ENCODE results near the gene SPEG. TPM values are rescaled to one million over a fixed set of nuclear protein-coding genes. Genes with fewer than 3 reads are reported as not detected.

Gene SPEG
- total RNA-seq, 1 experiment from 2014 or later, result 56.6 TPM

GRCh38 chr2:219469186-219469724 lies 34.6 kb downstream of the SPEG start:
- H3K36me3 ChIP-seq (ENCODE audit: control insufficient read depth in 1 of 2, insufficient read depth in 2 of 2, low read length in 2 of 2), result no peaks in the 10 kb centered on the region

DNA sequence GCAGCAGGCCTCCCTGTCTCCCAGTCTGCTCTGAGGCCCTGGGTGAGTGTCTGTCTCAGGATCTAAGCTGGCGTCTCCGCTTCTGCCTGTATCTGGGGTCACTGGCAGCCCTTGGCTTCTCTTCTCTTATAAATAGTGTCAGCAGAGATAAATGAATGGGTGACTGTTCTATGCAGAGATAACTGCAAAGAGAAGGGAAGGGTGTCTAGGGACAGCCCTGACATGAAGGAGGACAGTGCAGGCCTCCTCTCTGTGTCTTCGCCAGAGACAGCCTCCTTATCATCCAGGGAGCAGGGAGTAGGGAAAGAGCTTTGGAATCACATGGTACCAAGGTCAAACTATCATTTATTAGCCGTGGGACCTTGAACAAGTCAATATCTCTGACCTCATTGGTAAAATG lies 35.8 kb downstream of the SPEG start:
- Histone ChIP-seq H3K4me3 (replicated peaks in 1 of 2; ENCODE audit: low read depth in 1 of 2, low read length in 2 of 2) (no peak overlapping the region), H3K27me3 (ENCODE audit: insufficient read depth, low read length) (no peaks in the 10 kb centered on the region), H3K4me1 (ENCODE audit: control insufficient read depth in 1 of 2, insufficient read depth in 2 of 2, low read length in 2 of 2) (peaks cover 0 to 6% of the 10 kb centered on the region in 2 experiments; a peak in 2 of 4 replicates), H3K9ac (ENCODE audit: low read length) (no peak overlapping the region), H3K9me2 (ENCODE audit: insufficient read depth) (no peaks in the 10 kb centered on the region), H4K20me1 (ENCODE audit: insufficient read depth) (no peaks in the 10 kb centered on the region), H3K9me3 (ENCODE audit: control insufficient read depth in 1 of 2, insufficient read depth in 1 of 2, low read depth in 1 of 2, low read length in 2 of 2) (no peaks in the 10 kb centered on the region), H3K27ac (ENCODE audit: low read depth, low read length) (no peak overlapping the region), H3K4me2 (ENCODE audit: low read length) (no peak overlapping the region), H3K79me2 (ENCODE audit: insufficient read depth, low read length) (no peaks in the 10 kb centered on the region), H2AFZ (ENCODE audit: low read depth, low read length, poor library complexity, severe bottlenecking) (no peak overlapping the region), H3K36me3 (ENCODE audit: control insufficient read depth in 1 of 2, insufficient read depth in 2 of 2, low read length in 2 of 2) (no peaks in the 10 kb centered on the region)
- DNase-seq (ENCODE audit: low read depth, low spot score), result no peak
- intact Hi-C loops (cut with micrococcal nuclease), result no loop called here
- CTCF ChIA-PET, result no interaction called here
- BruUV-seq (replicated peaks), result no TSS peak
- RAD21 ChIA-PET (ENCODE audit: low non-redundant PET in 1 of 2, low total read pairs in 2 of 2, uncharacterized antibody in 2 of 2, unreplicated experiment in 2 of 2), result no interaction called here
- no peak for ATAC-seq
- POLR2A ChIA-PET, result no interaction called here
- TF ChIP-seq ATF3 (IDR thresholded peaks at IDR 0.05) (no peak), FOSL1 (IDR thresholded peaks at IDR 0.05; ENCODE audit: low read depth) (no peak), SIN3A (IDR thresholded peaks at IDR 0.05; ENCODE audit: low read depth) (no peak), SP1 (IDR thresholded peaks at IDR 0.05; ENCODE audit: low read depth) (no peak), YY1 (IDR thresholded peaks at IDR 0.05; ENCODE audit: extremely low read depth, insufficient replicate concordance, low read depth, low read length) (no peak), SRF (IDR thresholded peaks at IDR 0.05; ENCODE audit: low read depth) (no peak), EZH2phosphoT487 (IDR thresholded peaks at IDR 0.05; ENCODE audit: borderline replicate concordance) (no peak), EGR1 (IDR thresholded peaks at IDR 0.05; ENCODE audit: low read depth) (no peak), RAD21 (IDR thresholded peaks at IDR 0.05; ENCODE audit: low read depth) (no peak), CBX3 (IDR thresholded peaks at IDR 0.05; ENCODE audit: low read depth) (no peak), JUND (IDR thresholded peaks at IDR 0.05) (no peak)
- TF ChIP-seq, protein P1, sequence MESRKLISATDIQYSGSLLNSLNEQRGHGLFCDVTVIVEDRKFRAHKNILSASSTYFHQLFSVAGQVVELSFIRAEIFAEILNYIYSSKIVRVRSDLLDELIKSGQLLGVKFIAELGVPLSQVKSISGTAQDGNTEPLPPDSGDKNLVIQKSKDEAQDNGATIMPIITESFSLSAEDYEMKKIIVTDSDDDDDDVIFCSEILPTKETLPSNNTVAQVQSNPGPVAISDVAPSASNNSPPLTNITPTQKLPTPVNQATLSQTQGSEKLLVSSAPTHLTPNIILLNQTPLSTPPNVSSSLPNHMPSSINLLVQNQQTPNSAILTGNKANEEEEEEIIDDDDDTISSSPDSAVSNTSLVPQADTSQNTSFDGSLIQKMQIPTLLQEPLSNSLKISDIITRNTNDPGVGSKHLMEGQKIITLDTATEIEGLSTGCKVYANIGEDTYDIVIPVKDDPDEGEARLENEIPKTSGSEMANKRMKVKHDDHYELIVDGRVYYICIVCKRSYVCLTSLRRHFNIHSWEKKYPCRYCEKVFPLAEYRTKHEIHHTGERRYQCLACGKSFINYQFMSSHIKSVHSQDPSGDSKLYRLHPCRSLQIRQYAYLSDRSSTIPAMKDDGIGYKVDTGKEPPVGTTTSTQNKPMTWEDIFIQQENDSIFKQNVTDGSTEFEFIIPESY (IDR thresholded peaks at IDR 0.05; ENCODE audit: extremely low read depth, insufficient replicate concordance, low read length), result no peak
- TF ChIP-seq, protein P2, sequence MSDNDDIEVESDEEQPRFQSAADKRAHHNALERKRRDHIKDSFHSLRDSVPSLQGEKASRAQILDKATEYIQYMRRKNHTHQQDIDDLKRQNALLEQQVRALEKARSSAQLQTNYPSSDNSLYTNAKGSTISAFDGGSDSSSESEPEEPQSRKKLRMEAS (IDR thresholded peaks at IDR 0.05), result no peak

More at GRCh38 chr2:219469186-219469724, 34.6 kb downstream of the SPEG start:
- POLR2A ChIA-PET, result no interaction called here
- BruUV-seq (replicated peaks), result no TSS peak
- TF ChIP-seq TCF7L2 (IDR thresholded peaks at IDR 0.05; ENCODE audit: borderline replicate concordance, extremely low read depth, insufficient read depth, insufficient read length) (no peak), RAD21 (IDR thresholded peaks at IDR 0.05; ENCODE audit: low read depth) (no peak), ATF3 (IDR thresholded peaks at IDR 0.05) (no peak)
- TF ChIP-seq, protein P1 (IDR thresholded peaks at IDR 0.05; ENCODE audit: extremely low read depth, insufficient replicate concordance, low read length), result no peak
- H3K27ac ChIP-seq (ENCODE audit: low read depth, low read length), result no peak overlapping the region
- H4K20me1 ChIP-seq (ENCODE audit: insufficient read depth), result no peaks in the 10 kb centered on the region
- RAD21 ChIA-PET (ENCODE audit: low non-redundant PET in 1 of 2, low total read pairs in 2 of 2, uncharacterized antibody in 2 of 2, unreplicated experiment in 2 of 2), result no interaction called here
- ATAC-seq (no peak), DNase-seq (ENCODE audit: low read depth, low spot score) (no peak)
- no peaks in the 10 kb centered on the region for H3K27me3 ChIP-seq (ENCODE audit: insufficient read depth, low read length)
- no peak overlapping the region for H3K4me2 ChIP-seq (ENCODE audit: low read length)
- CTCF ChIA-PET, result no interaction called here
- intact Hi-C loops (cut with micrococcal nuclease), result no loop called here
- H3K9ac ChIP-seq (ENCODE audit: low read length), result no peak overlapping the region
- H3K9me2 ChIP-seq (ENCODE audit: insufficient read depth), result no peaks in the 10 kb centered on the region
- no peak overlapping the region for H3K4me3 ChIP-seq (replicated peaks in 1 of 2; ENCODE audit: low read depth in 1 of 2, low read length in 2 of 2)
- peaks cover 0 to 6% of the 10 kb centered on the region in 2 experiments; a peak in 2 of 4 replicates for H3K4me1 ChIP-seq (ENCODE audit: control insufficient read depth in 1 of 2, insufficient read depth in 2 of 2, low read length in 2 of 2)
- H3K79me2 ChIP-seq (ENCODE audit: insufficient read depth, low read length), result no peaks in the 10 kb centered on the region
- no peak overlapping the region for H2AFZ ChIP-seq (ENCODE audit: low read depth, low read length, poor library complexity, severe bottlenecking)
- H3K9me3 ChIP-seq (ENCODE audit: control insufficient read depth in 1 of 2, insufficient read depth in 1 of 2, low read depth in 1 of 2, low read length in 2 of 2), result no peaks in the 10 kb centered on the region
